IMR-90 (cell line): Measurements from ENCODE around the gene PDGFRA. TPM values are rescaled to one million over a fixed set of nuclear protein-coding genes. Genes with fewer than 3 reads are reported as not detected.
A peak's percentile ranks its signal among the peaks of the same experiment; 100 is the strongest.

Experiments used
- ATAC-seq: fragments of 200-7000 bp; cut with Tn5 transposase; 2 replicates; pipeline ENCODE4 v1.9.1; 2020; ENCODE audit warnings: low read depth, mild to moderate bottlenecking, moderate library complexity
- BruUV-seq: library from RNA; stranded (reverse); fragments of 400-500 nt; replicated peaks from 2 replicates; lab custom pipeline; 2021; lab: Mats Ljungman, UMichigan
- CTCF ChIA-PET: fragments of 300-600 bp; formaldehyde crosslinking; extraction: SDS; loops from one replicate; lab custom pipeline; 2021; ENCODE audit warnings: antibody characterized with exemption; lab: Yijun Ruan, JAX
- POLR2A ChIA-PET: fragments of 300-600 bp; sonication (Branson Sonifier 250); formaldehyde crosslinking; loops from one replicate; lab custom pipeline; 2022; ENCODE audit warnings: antibody characterized with exemption; ENCODE audit not compliant: unreplicated experiment; lab: Charles Lee
- DNase-seq: peaks from one replicate; pipeline ENCODE4 v3.0.0; 2013
- H2AFZ ChIP-seq: replicated peaks from 2 replicates; pipeline ENCODE3; 2013; ENCODE audit warnings: low read length, mild to moderate bottlenecking; ENCODE audit not compliant: poor library complexity
- H2AK5ac ChIP-seq: 2 replicates; pipeline ENCODE4 v1.6.1; 2013; ENCODE audit warnings: low read depth, low read length, inconsistent platforms
- H2AK9ac ChIP-seq: replicated peaks from 2 replicates; pipeline ENCODE3; 2013; ENCODE audit warnings: mild to moderate bottlenecking, low read depth, low read length, moderate library complexity; ENCODE audit not compliant: poor library complexity
- H2BK120ac ChIP-seq: 2 replicates; pipeline ENCODE4 v1.6.1; 2013; ENCODE audit warnings: low read depth, low read length, inconsistent platforms
- H2BK15ac ChIP-seq: 3 replicates; pipeline ENCODE4 v1.6.1; 2013; ENCODE audit warnings: low read depth, low read length, inconsistent platforms
- H2BK20ac ChIP-seq: 2 replicates; pipeline ENCODE4 v1.6.1; 2013; ENCODE audit warnings: low read depth, mild to moderate bottlenecking, inconsistent platforms, low read length, moderate library complexity
- H2BK5ac ChIP-seq: 2 replicates; pipeline ENCODE4 v1.6.1; 2013; ENCODE audit warnings: mild to moderate bottlenecking, low read depth, low read length, inconsistent platforms; ENCODE audit not compliant: poor library complexity, severe bottlenecking
- H3K14ac ChIP-seq: replicated peaks from 2 replicates; pipeline ENCODE4 v1.6.1; 2013; ENCODE audit warnings: low read depth, low read length, inconsistent platforms
- H3K18ac ChIP-seq: 2 replicates; pipeline ENCODE4 v1.6.1; 2013; ENCODE audit warnings: low read depth, low read length, control low read depth
- H3K23ac ChIP-seq: 2 replicates; pipeline ENCODE4 v1.6.1; 2013; ENCODE audit warnings: low read depth, low read length, inconsistent platforms
- H3K27ac ChIP-seq: 2 replicates; pipeline ENCODE4 v1.5.1; 2013; ENCODE audit warnings: mild to moderate bottlenecking, control low read depth, low read length; ENCODE audit not compliant: insufficient read depth
- H3K27me3 ChIP-seq: 2 replicates; pipeline ENCODE4 v1.6.1; 2013; ENCODE audit warnings: low read length; ENCODE audit not compliant: control insufficient read depth, insufficient read depth
- H3K36me3 ChIP-seq: 2 replicates; pipeline ENCODE4 v1.6.1; 2013; ENCODE audit warnings: low read length, mixed read lengths; ENCODE audit not compliant: control insufficient read depth, insufficient read depth
- H3K4ac ChIP-seq: 2 replicates; pipeline ENCODE4 v1.6.1; 2013; ENCODE audit warnings: low read depth, low read length, inconsistent platforms
- H3K4me1 ChIP-seq: 2 replicates; pipeline ENCODE4 v1.6.1; 2013; ENCODE audit warnings: low read length, mixed read lengths; ENCODE audit not compliant: control insufficient read depth, insufficient read depth
- H3K4me2 ChIP-seq: 2 replicates; pipeline ENCODE4 v1.6.1; 2013; ENCODE audit warnings: low read depth, mild to moderate bottlenecking, control low read depth, low read length, moderate library complexity
- H3K4me3 ChIP-seq: 2 replicates; pipeline ENCODE4 v1.5.1; 2013; ENCODE audit warnings: low read depth, mild to moderate bottlenecking, control low read depth, low read length, moderate library complexity; ENCODE audit not compliant: insufficient read depth
- H3K56ac ChIP-seq: 2 replicates; pipeline ENCODE4 v1.6.1; 2013; ENCODE audit warnings: low read length, inconsistent platforms; ENCODE audit not compliant: insufficient read depth; ENCODE audit errors: extremely low read depth
- H3K79me1 ChIP-seq, 2 experiments: 2 replicates each; pipeline ENCODE4 v1.6.1; 2013; ENCODE audit warnings: low read length in 2 of 2, inconsistent platforms in 1 of 2, low read depth in 1 of 2
- H3K9ac ChIP-seq: 2 replicates; pipeline ENCODE4 v1.6.1; 2013; ENCODE audit warnings: low read depth, low read length, control low read depth
- H3K9me1 ChIP-seq: 2 replicates; pipeline ENCODE4 v1.6.1; 2013; ENCODE audit warnings: low read length, inconsistent platforms; ENCODE audit not compliant: insufficient read depth
- H3K9me3 ChIP-seq: 2 replicates; pipeline ENCODE4 v1.6.1; 2013; ENCODE audit warnings: low read length; ENCODE audit not compliant: control insufficient read depth, insufficient read depth
- H4K20me1 ChIP-seq: 2 replicates; pipeline ENCODE4 v1.6.1; 2013; ENCODE audit warnings: low read length, inconsistent platforms; ENCODE audit not compliant: insufficient read depth
- H4K5ac ChIP-seq: 2 replicates; pipeline ENCODE4 v1.6.1; 2013; ENCODE audit warnings: mild to moderate bottlenecking, low read depth, low read length, control low read depth
- H4K8ac ChIP-seq, 2 experiments: 2 replicates each; pipeline ENCODE4 v1.6.1; 2013; ENCODE audit warnings: low read depth in 2 of 2, low read length in 2 of 2, control low read depth in 1 of 2, inconsistent platforms in 1 of 2
- H4K91ac ChIP-seq: 2 replicates; pipeline ENCODE4 v1.6.1; 2013; ENCODE audit warnings: low read depth, low read length, inconsistent platforms; ENCODE audit not compliant: insufficient read depth
- BHLHE40 ChIP-seq: fragments of 150-350 bp; IDR thresholded peaks from 2 replicates; pipeline ENCODE4 v1.6.1; 2016; ENCODE audit warnings: mild to moderate bottlenecking, low read depth, low read length
- CEBPB ChIP-seq: IDR thresholded peaks from 2 replicates; pipeline ENCODE4 v1.6.1; 2012; ENCODE audit warnings: low read depth, low read length, improper control_type of control experiment
- CHD1 ChIP-seq: IDR thresholded peaks from 2 replicates; pipeline ENCODE4 v1.6.1; 2012; ENCODE audit warnings: low read depth, low read length, improper control_type of control experiment
- CTCF ChIP-seq: conservative IDR thresholded peaks from 2 replicates; pipeline ENCODE4 v1.5.1; 2012; ENCODE audit warnings: mild to moderate bottlenecking, low read depth, low read length, improper control_type of control experiment
- FOS ChIP-seq: fragments of 150-350 bp; IDR thresholded peaks from 2 replicates; pipeline ENCODE4 v1.6.1; 2016; ENCODE audit warnings: low read depth, low read length
- MAFK ChIP-seq: IDR thresholded peaks from 2 replicates; pipeline ENCODE4 v1.6.1; 2012; ENCODE audit warnings: low read depth, low read length, improper control_type of control experiment
- MAZ ChIP-seq: IDR thresholded peaks from 2 replicates; pipeline ENCODE4 v1.6.1; 2012; ENCODE audit warnings: low read depth, mild to moderate bottlenecking, low read length, improper control_type of control experiment, moderate library complexity, borderline replicate concordance
- MXI1 ChIP-seq: IDR thresholded peaks from 2 replicates; pipeline ENCODE4 v1.6.1; 2012; ENCODE audit warnings: low read depth, mild to moderate bottlenecking, low read length, moderate library complexity, borderline replicate concordance
- NFE2L2 ChIP-seq: fragments of 150-350 bp; IDR thresholded peaks from 2 replicates; pipeline ENCODE4 v1.6.1; 2016; ENCODE audit warnings: low read depth, mild to moderate bottlenecking, low read length
- POLR2A ChIP-seq: IDR thresholded peaks from 2 replicates; pipeline ENCODE4 v1.6.1; 2012; ENCODE audit warnings: mild to moderate bottlenecking, low read depth, low read length
- RAD21 ChIP-seq: IDR thresholded peaks from 2 replicates; pipeline ENCODE4 v1.6.1; 2012; ENCODE audit warnings: low read length, improper control_type of control experiment
- RCOR1 ChIP-seq: IDR thresholded peaks from 2 replicates; pipeline ENCODE4 v1.6.1; 2012; ENCODE audit warnings: mild to moderate bottlenecking, low read length, improper control_type of control experiment; ENCODE audit not compliant: insufficient replicate concordance
- RFX5 ChIP-seq: IDR thresholded peaks from 2 replicates; pipeline ENCODE4 v1.8.0; 2012; ENCODE audit warnings: low read depth, mild to moderate bottlenecking, low read length, moderate library complexity
- SMC3 ChIP-seq: fragments of 150-350 bp; IDR thresholded peaks from 2 replicates; pipeline ENCODE4 v1.6.1; 2016; ENCODE audit warnings: low read depth, mild to moderate bottlenecking, antibody characterized with exemption, low read length, moderate library complexity
- WGBS, 2 experiments: methylation state at CpG; one replicate each; pipeline versions ENCODE4 v1.1.5 to v1.1.7; 2013; ENCODE audit warnings: missing lambda C conversion rate in 2 of 2; ENCODE audit not compliant: insufficient read length in 1 of 2; ENCODE audit errors: extremely low coverage in 2 of 2; 5-methylcytosine and 5-hydroxymethylcytosine counted together
- dilution Hi-C: fragments of 300-500 bp; cut with HindIII; formaldehyde crosslinking; loops from one replicate; pipeline ENCODE4 v1.14.3; 2018; ENCODE audit warnings: low sequenced_read_pairs; ENCODE audit not compliant: unreplicated experiment
- in situ Hi-C: fragments of 300-500 bp; cut with MboI; formaldehyde crosslinking; loops from 3 replicates; pipeline ENCODE4 v1.14.3; 2019; ENCODE audit warnings: low sequenced_read_pairs, inconsistent platforms, mixed read lengths
- intact Hi-C: fragments of 100-400 bp; cut with micrococcal nuclease; formaldehyde crosslinking; loops from 2 replicates; pipeline ENCODE4 v1.10.0; 2022
- polyA plus RNA-seq, 3 experiments: library from polyadenylated mRNA; depleted of rRNA; stranded (reverse); fragments of >200 nt; gene quantifications; 2 replicates each; pipeline ENCODE4 v1.2.3, GENCODE V29; 2012; ENCODE audit warnings: low replicate concordance in 1 of 3
- total RNA-seq: library from RNA; depleted of rRNA; stranded (reverse); fragments of >200 nt; gene quantifications from 2 replicates; pipeline ENCODE4 v1.2.3, GENCODE V29; 2012
- TF ChIP-seq, protein P1 (sequence below): fragments of 150-350 bp; IDR thresholded peaks from 2 replicates; pipeline ENCODE4 v1.6.1; 2017; ENCODE audit warnings: mild to moderate bottlenecking, antibody characterized with exemption, low read length, low read depth

The PDGFRA gene
- total and polyA plus RNA-seq, 2 of the 4 experiments (the other 2 are of a cell fraction): 60.8 to 168 TPM

DNA sequence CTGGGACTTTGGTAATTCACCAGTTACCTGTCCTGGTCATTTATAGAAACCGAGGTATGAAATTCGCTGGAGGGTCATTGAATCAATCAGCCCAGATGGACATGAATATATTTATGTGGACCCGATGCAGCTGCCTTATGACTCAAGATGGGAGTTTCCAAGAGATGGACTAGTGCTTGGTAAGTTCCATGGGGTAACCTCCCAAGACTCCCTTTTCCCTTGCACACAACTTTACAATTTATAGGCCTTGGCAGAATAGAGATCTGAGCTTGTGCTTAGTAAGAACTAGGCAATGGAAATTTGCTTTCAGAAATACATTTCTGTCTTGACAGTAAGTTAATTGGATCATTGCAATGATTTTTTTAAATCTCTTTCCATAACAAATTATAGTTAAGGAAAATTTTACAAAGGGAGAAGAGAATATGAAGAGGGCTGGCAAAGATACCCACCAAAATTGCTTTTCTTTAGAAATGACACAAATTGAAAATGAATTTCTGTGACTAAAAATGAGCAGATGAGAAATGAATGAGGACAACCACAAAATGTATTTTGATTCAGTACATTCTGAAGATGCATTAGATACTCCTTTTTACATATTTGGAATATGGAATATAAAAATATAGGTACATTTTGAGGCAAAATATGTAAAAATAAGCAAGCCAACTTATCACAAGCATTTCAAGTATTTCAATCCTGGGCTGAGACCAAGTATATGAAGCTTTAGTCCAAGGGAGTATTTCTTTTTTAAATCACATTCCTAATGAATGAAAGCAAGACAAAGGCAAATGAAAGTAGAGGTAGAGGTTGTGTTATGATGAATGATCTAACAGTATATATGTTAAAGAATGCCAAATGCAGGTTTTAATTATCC, 45.9 kb downstream of the PDGFRA start:
- H3K4ac ChIP-seq: no peak overlapping the region
- no peak overlapping the region for H4K8ac ChIP-seq
- DNase-seq: peak; percentile 35
- no peak overlapping the region for H2AK5ac ChIP-seq
- H3K4me3 ChIP-seq: no peak overlapping the region
- no peak overlapping the region for H2AFZ ChIP-seq
- no peak overlapping the region for H3K4me2 ChIP-seq
- ATAC-seq: no peak
- peaks cover 12 to 67% of the 10 kb centered on the region in 2 experiments for H3K79me1 ChIP-seq
- no peak overlapping the region for H2BK15ac ChIP-seq
- no peak overlapping the region for H3K56ac ChIP-seq
- ChIA-PET CTCF (interaction anchor here (0.5 kb wide), 1 partner anchor 1782 kb away, joined by 6 read pairs; no protein-coding TSS in a partner anchor), POLR2A (no interaction called here)
- no peak overlapping the region for H3K23ac ChIP-seq
- intact Hi-C loops (no loop called here), in situ Hi-C loops (loop anchor here (25.0 kb wide), 1 partner anchor 1262 kb away; the partner anchor contains the start of gene CLOCK), dilution Hi-C loops (no loop called here)
- no peak overlapping the region for H4K91ac ChIP-seq
- no peak overlapping the region for H3K9ac ChIP-seq
- H3K4me1 ChIP-seq: peaks cover 16% of the 10 kb centered on the region
- WGBS, 2 experiments: no CpG with 5 or more reads among the region's 3 CpGs
- no peaks in the 10 kb centered on the region for H3K9me3 ChIP-seq
- no peak overlapping the region for H2BK20ac ChIP-seq
- no peak overlapping the region for H3K27ac ChIP-seq
- no peak overlapping the region for H2BK5ac ChIP-seq
- H4K5ac ChIP-seq: no peak overlapping the region
- H3K27me3 ChIP-seq: no peaks in the 10 kb centered on the region
- no peak overlapping the region for H3K18ac ChIP-seq
- no peak overlapping the region for H2AK9ac ChIP-seq
- H3K36me3 ChIP-seq: peaks cover 75% of the 10 kb centered on the region
- no TSS peak for BruUV-seq
- H3K9me1 ChIP-seq: peaks cover 24% of the 10 kb centered on the region
- no peak overlapping the region for H2BK120ac ChIP-seq
- peaks cover 45% of the 10 kb centered on the region for H4K20me1 ChIP-seq
- no peak overlapping the region for H3K14ac ChIP-seq
- TF ChIP-seq POLR2A (no peak), MAFK (no peak), CTCF (no peak), RCOR1 (no peak), NFE2L2 (no peak), RAD21 (no peak), CHD1 (no peak), MAZ (no peak), CEBPB (no peak), RFX5 (no peak), SMC3 (no peak), MXI1 (no peak), FOS (no peak), BHLHE40 (no peak)
- TF ChIP-seq, protein P1, sequence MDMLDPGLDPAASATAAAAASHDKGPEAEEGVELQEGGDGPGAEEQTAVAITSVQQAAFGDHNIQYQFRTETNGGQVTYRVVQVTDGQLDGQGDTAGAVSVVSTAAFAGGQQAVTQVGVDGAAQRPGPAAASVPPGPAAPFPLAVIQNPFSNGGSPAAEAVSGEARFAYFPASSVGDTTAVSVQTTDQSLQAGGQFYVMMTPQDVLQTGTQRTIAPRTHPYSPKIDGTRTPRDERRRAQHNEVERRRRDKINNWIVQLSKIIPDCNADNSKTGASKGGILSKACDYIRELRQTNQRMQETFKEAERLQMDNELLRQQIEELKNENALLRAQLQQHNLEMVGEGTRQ: no peak
